HEK293 (cell line): ENCODE data around the gene SYNE2.

Experiments
- CTCF ChIA-PET: fragments of 350-600 bp; formaldehyde crosslinking; extraction: SDS; loops from one replicate; lab custom pipeline; 2021; ENCODE audit warnings: antibody characterized with exemption; lab: Yijun Ruan, JAX
- POLR2A ChIA-PET: fragments of 300-600 bp; formaldehyde crosslinking; extraction: SDS; loops from one replicate; lab custom pipeline; 2020; ENCODE audit warnings: antibody characterized with exemption, inconsistent platforms; lab: Yijun Ruan, JAX
- H3K27ac ChIP-seq: fragments of 200-500 bp; sonication (Bioruptor generic); 2 replicates; pipeline ENCODE4 v1.5.1; 2014; ENCODE audit warnings: low read depth, low read length, control low read depth, inconsistent platforms; ENCODE audit errors: extremely low read depth
- H3K36me3 ChIP-seq, 2 experiments: fragments of 200-500 bp in 1 of 2; sonication (Bioruptor generic) in 1 of 2; 1 replicate in 1 of 2; 2 replicates in 1 of 2; pipeline ENCODE4 v1.5.1; 2014 to 2017; ENCODE audit warnings: inconsistent platforms in 2 of 2, low read length in 2 of 2; ENCODE audit not compliant: control insufficient read depth in 2 of 2, insufficient read depth in 1 of 2
- H3K4me1 ChIP-seq: fragments of 200-500 bp; sonication (Bioruptor generic); 2 replicates; pipeline ENCODE4 v1.5.1; 2014; ENCODE audit warnings: mild to moderate bottlenecking, low read length, inconsistent platforms; ENCODE audit not compliant: control insufficient read depth, insufficient read depth
- H3K4me3 ChIP-seq: 2 replicates; pipeline ENCODE4 v1.5.1; 2011; ENCODE audit warnings: low read depth, mild to moderate bottlenecking, control low read depth, low read length, moderate library complexity
- H3K9me3 ChIP-seq: fragments of 200-500 bp; sonication (Bioruptor generic); 2 replicates; pipeline ENCODE4 v1.5.1; 2014; ENCODE audit warnings: low read depth, low read length, inconsistent platforms; ENCODE audit not compliant: control insufficient read depth, insufficient read depth
- CTCF ChIP-seq: fragments of 450-650 bp; formaldehyde crosslinking; IDR thresholded peaks from 2 replicates; pipeline ENCODE4 v1.5.1; 2016; ENCODE audit warnings: missing biosample characterization, missing genetic modification characterization
- EGR2 ChIP-seq: fragments of 450-650 bp; formaldehyde crosslinking; IDR thresholded peaks from 2 replicates; pipeline ENCODE4 v1.5.1; 2016; ENCODE audit warnings: low read depth, missing biosample characterization, missing genetic modification characterization
- GLI2 ChIP-seq: fragments of 450-650 bp; formaldehyde crosslinking; IDR thresholded peaks from 2 replicates; pipeline ENCODE4; 2017; ENCODE audit warnings: missing biosample characterization, missing genetic modification characterization, low read depth, borderline replicate concordance
- ZBTB1 ChIP-seq: fragments of 450-650 bp; formaldehyde crosslinking; IDR thresholded peaks from 2 replicates; pipeline ENCODE4 v1.5.1; 2016; ENCODE audit warnings: missing biosample characterization, missing genetic modification characterization
- ZBTB10 ChIP-seq: fragments of 450-650 bp; formaldehyde crosslinking; IDR thresholded peaks from 2 replicates; pipeline ENCODE4 v1.5.1; 2016; ENCODE audit warnings: missing biosample characterization, missing genetic modification characterization
- ZBTB49 ChIP-seq: fragments of 450-650 bp; formaldehyde crosslinking; IDR thresholded peaks from 2 replicates; pipeline ENCODE4 v1.5.1; 2016; ENCODE audit warnings: missing biosample characterization, missing genetic modification characterization, low read depth
- ZNF112 ChIP-seq: fragments of 450-650 bp; formaldehyde crosslinking; IDR thresholded peaks from 2 replicates; pipeline ENCODE4 v1.5.0; 2017; ENCODE audit warnings: missing biosample characterization, missing genetic modification characterization
- ZNF114 ChIP-seq: fragments of 450-650 bp; formaldehyde crosslinking; IDR thresholded peaks from 2 replicates; pipeline ENCODE4 v1.5.0; 2017; ENCODE audit warnings: missing biosample characterization, missing genetic modification characterization
- ZNF221 ChIP-seq: fragments of 450-650 bp; formaldehyde crosslinking; IDR thresholded peaks from 2 replicates; pipeline ENCODE4 v1.5.1; 2017; ENCODE audit warnings: missing biosample characterization, missing genetic modification characterization, borderline replicate concordance
- ZNF239 ChIP-seq: fragments of 450-650 bp; formaldehyde crosslinking; IDR thresholded peaks from 2 replicates; pipeline ENCODE4 v1.5.1; 2016; ENCODE audit warnings: missing biosample characterization, missing genetic modification characterization
- ZNF341 ChIP-seq: fragments of 450-650 bp; formaldehyde crosslinking; IDR thresholded peaks from 2 replicates; pipeline ENCODE4; 2016; ENCODE audit warnings: low read depth, missing biosample characterization, missing genetic modification characterization
- ZNF549 ChIP-seq: fragments of 450-650 bp; IDR thresholded peaks from 2 replicates; pipeline ENCODE4 v1.5.1; 2018; ENCODE audit warnings: missing biosample characterization, missing genetic modification characterization, mild to moderate bottlenecking, inconsistent platforms, moderate library complexity
- ZNF571 ChIP-seq: fragments of 450-650 bp; formaldehyde crosslinking; IDR thresholded peaks from 2 replicates; pipeline ENCODE4 v1.5.0; 2017; ENCODE audit warnings: missing biosample characterization, missing genetic modification characterization
- ZNF624 ChIP-seq: fragments of 450-650 bp; formaldehyde crosslinking; IDR thresholded peaks from 2 replicates; pipeline ENCODE4 v1.5.1; 2017; ENCODE audit warnings: missing biosample characterization, missing genetic modification characterization
- ZNF645 ChIP-seq: fragments of 450-650 bp; formaldehyde crosslinking; IDR thresholded peaks from 2 replicates; pipeline ENCODE4; 2016; ENCODE audit warnings: missing biosample characterization, missing genetic modification characterization
- ZNF660 ChIP-seq: fragments of 450-650 bp; IDR thresholded peaks from 2 replicates; pipeline ENCODE4 v1.5.1; 2018; ENCODE audit warnings: missing biosample characterization, mild to moderate bottlenecking, missing genetic modification characterization
- ZNF664 ChIP-seq: fragments of 450-650 bp; formaldehyde crosslinking; IDR thresholded peaks from 2 replicates; pipeline ENCODE4 v1.5.1; 2016; ENCODE audit warnings: missing biosample characterization, missing genetic modification characterization
- ZNF777 ChIP-seq: fragments of 450-650 bp; formaldehyde crosslinking; IDR thresholded peaks from 2 replicates; pipeline ENCODE4 v1.5.1; 2017; ENCODE audit warnings: missing biosample characterization, missing genetic modification characterization, borderline replicate concordance
- ZNF785 ChIP-seq: fragments of 450-650 bp; formaldehyde crosslinking; IDR thresholded peaks from 2 replicates; pipeline ENCODE4 v1.5.1; 2016; ENCODE audit warnings: missing biosample characterization, missing genetic modification characterization

The SYNE2 gene

GRCh38 chr14:64272019-64272418, 419.2 kb downstream of the SYNE2 start:
- POLR2A ChIA-PET, result no interaction called here
- TF ChIP-seq ZBTB49 (tag by site-specific recombination) (no peak), ZNF549 (tag by site-specific recombination) (no peak), ZNF114 (tag by site-specific recombination) (no peak), ZNF785 (tag by site-specific recombination) (no peak), ZNF777 (no peak), GLI2 (no peak), ZBTB1 (tag by site-specific recombination) (no peak), ZNF341 (tag by site-specific recombination) (no peak), ZNF239 (no peak), ZNF660 (no peak), ZNF112 (tag by site-specific recombination) (no peak), ZNF221 (tag by site-specific recombination) (no peak), CTCF (tag by site-specific recombination) (no peak), ZNF571 (tag by site-specific recombination) (no peak), ZBTB10 (tag by site-specific recombination) (no peak), EGR2 (tag by site-specific recombination) (no peak), ZNF664 (tag by site-specific recombination) (no peak), ZNF624 (no peak), ZNF645 (tag by site-specific recombination) (no peak)
- Histone ChIP-seq H3K27ac (no peak overlapping the region), H3K4me1 (no peaks in the 10 kb centered on the region), H3K36me3 (no peaks in the 10 kb centered on the region), H3K4me3 (no peak overlapping the region), H3K9me3 (no peaks in the 10 kb centered on the region)
- CTCF ChIA-PET, result interaction anchor here (0.6 to 1.3 kb wide), 2 partner anchors 10 to 31 kb away, joined by 4 to 5 read pairs; no protein-coding TSS in a partner anchor
